Measurements from ENCODE around the gene STK16. TPM values are rescaled to one million over a fixed set of nuclear protein-coding genes. Genes with fewer than 3 reads are reported as not detected.

The STK16 gene
- total RNA-seq, 1 experiment from 2014 or later: 21.6 TPM

- TF ChIP-seq, protein P1, sequence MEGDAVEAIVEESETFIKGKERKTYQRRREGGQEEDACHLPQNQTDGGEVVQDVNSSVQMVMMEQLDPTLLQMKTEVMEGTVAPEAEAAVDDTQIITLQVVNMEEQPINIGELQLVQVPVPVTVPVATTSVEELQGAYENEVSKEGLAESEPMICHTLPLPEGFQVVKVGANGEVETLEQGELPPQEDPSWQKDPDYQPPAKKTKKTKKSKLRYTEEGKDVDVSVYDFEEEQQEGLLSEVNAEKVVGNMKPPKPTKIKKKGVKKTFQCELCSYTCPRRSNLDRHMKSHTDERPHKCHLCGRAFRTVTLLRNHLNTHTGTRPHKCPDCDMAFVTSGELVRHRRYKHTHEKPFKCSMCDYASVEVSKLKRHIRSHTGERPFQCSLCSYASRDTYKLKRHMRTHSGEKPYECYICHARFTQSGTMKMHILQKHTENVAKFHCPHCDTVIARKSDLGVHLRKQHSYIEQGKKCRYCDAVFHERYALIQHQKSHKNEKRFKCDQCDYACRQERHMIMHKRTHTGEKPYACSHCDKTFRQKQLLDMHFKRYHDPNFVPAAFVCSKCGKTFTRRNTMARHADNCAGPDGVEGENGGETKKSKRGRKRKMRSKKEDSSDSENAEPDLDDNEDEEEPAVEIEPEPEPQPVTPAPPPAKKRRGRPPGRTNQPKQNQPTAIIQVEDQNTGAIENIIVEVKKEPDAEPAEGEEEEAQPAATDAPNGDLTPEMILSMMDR (conservative IDR thresholded peaks at IDR 0.05): no peak
- H3K4me2 ChIP-seq (ENCODE audit: insufficient read depth, insufficient read length, low read length): peak overlapping the region; percentile 77
- H2AFZ ChIP-seq (ENCODE audit: low read length): no peak overlapping the region
- H2BK120ac ChIP-seq (ENCODE audit: low read depth, low read length, poor library complexity, severe bottlenecking): no peak overlapping the region
- H3K36me3 Mint-ChIP-seq (ENCODE audit: insufficient read depth in 1 of 3, low read depth in 3 of 3): peaks cover 5 to 21% (median 20%) of the 10 kb centered on the region in 3 experiments; a peak in 6 of 7 replicates
- no peaks in the 10 kb centered on the region for H3K9me3 Mint-ChIP-seq
- no peak overlapping the region for H2BK15ac ChIP-seq (ENCODE audit: low read depth, low read length)
- H2BK5ac ChIP-seq (ENCODE audit: insufficient read length, low read length): no peak overlapping the region
- no peak overlapping the region for H2AK5ac ChIP-seq (ENCODE audit: insufficient read length, low read length)
- H3K79me1 ChIP-seq (ENCODE audit: insufficient read depth, low read depth, low read length, poor library complexity, severe bottlenecking): no peaks in the 10 kb centered on the region
- H3K27me3 Mint-ChIP-seq (ENCODE audit: low read depth): peaks cover 3% of the 10 kb centered on the region; the same call in 1 of the 2 replicates
- peaks cover 19 to 27% of the 10 kb centered on the region in 2 experiments for H3K4me1 Mint-ChIP-seq
- WGBS (ENCODE audit: extremely low coverage, insufficient read length, low lambda C conversion rate): no CpG with 5 or more reads among the region's 10 CpGs
- H3K4me1 ChIP-seq (ENCODE audit: insufficient read depth, low read length): peaks cover 2% of the 10 kb centered on the region; the same call in 1 of the 2 replicates
- H3K9ac ChIP-seq (ENCODE audit: extremely low read depth, insufficient read length, low read length): peak overlapping the region; percentile 90
- H3K14ac ChIP-seq (ENCODE audit: insufficient read depth, low read length): peak overlapping the region; percentile 89
- no peak overlapping the region for H3K56ac ChIP-seq (ENCODE audit: insufficient read length, low read depth, low read length)
- H3K4me3 Mint-ChIP-seq: peak overlapping the region; percentile 92 to 96
- H4K5ac ChIP-seq (ENCODE audit: insufficient read length, low read depth, low read length): peak overlapping the region; percentile 5
- no peak overlapping the region for H4K91ac ChIP-seq (ENCODE audit: insufficient read length, low read depth, low read length)
- no peak overlapping the region for H3T11ph ChIP-seq (ENCODE audit: low read length)
- no peaks in the 10 kb centered on the region for H3K27me3 ChIP-seq (ENCODE audit: insufficient read depth, low read length)
- no peaks in the 10 kb centered on the region for H3K23me2 ChIP-seq (ENCODE audit: insufficient read length, low read depth, low read length, poor library complexity, severe bottlenecking)
- DNase-seq: no peak
- no peaks in the 10 kb centered on the region for H3K9me3 ChIP-seq (ENCODE audit: control insufficient read depth, low read depth, low read length)
- no peak overlapping the region for H2BK20ac ChIP-seq (ENCODE audit: low read depth, low read length, poor library complexity, severe bottlenecking)
- peak overlapping the region; percentile 89 for H3K18ac ChIP-seq (ENCODE audit: insufficient read length, low read depth, low read length)
- H3K27ac ChIP-seq (ENCODE audit: insufficient read length, low read depth, low read length): no peak overlapping the region
- H3K4ac ChIP-seq (ENCODE audit: low read depth, low read length): no peak overlapping the region
- H3K27ac Mint-ChIP-seq: peak overlapping the region; percentile 95 to 98 (median 97)
- no peak overlapping the region for H3K23ac ChIP-seq (ENCODE audit: insufficient read length, low read depth, low read length)
- no peaks in the 10 kb centered on the region for H3K79me2 ChIP-seq (ENCODE audit: insufficient read depth, low read length)
- H4K8ac ChIP-seq (replicated peaks; ENCODE audit: insufficient read length, low read depth, low read length): no peak overlapping the region
- H4K20me1 ChIP-seq (ENCODE audit: control insufficient read depth, insufficient read depth, insufficient read length): no peaks in the 10 kb centered on the region
- no peak overlapping the region for H2BK12ac ChIP-seq (ENCODE audit: insufficient read length, low read depth, low read length)
Measured at GRCh38 chr2:219245899-219246230, 586 bp downstream of the STK16 start.
